T follicular helper cell (primary cell): Measurements from ENCODE around the gene KYNU.
"Not testable (repeated sequence)": the region's sequence is repeated elsewhere in the genome, so short reads cannot be mapped to it uniquely, and the experiment has no call there.

Experiments used
- DNase-seq: peaks from one replicate; pipeline ENCODE4 v3.0.0-alpha.2; 2020; ENCODE audit warnings: low read depth

Gene KYNU

GRCh38 chr2:142915502-142915901 lies 38.0 kb downstream of the KYNU start:
- DNase-seq = no peak

GRCh38 chr2:142918624-142919023 lies 41.2 kb downstream of the KYNU start:
- no peak for DNase-seq

- no peak for DNase-seq
Measured at GRCh38 chr2:142920571-142920970, 43.1 kb downstream of the KYNU start.

GRCh38 chr2:142926445-142926844 lies 49.0 kb downstream of the KYNU start:
- no peak for DNase-seq

GRCh38 chr2:142930835-142931398 lies 53.5 kb downstream of the KYNU start:
- no peak for DNase-seq

- no peak for DNase-seq
Measured at GRCh38 chr2:142933916-142934315, 56.5 kb downstream of the KYNU start.

GRCh38 chr2:142935563-142936089 lies 58.2 kb downstream of the KYNU start:
- DNase-seq = no peak

- DNase-seq = no peak
Measured at GRCh38 chr2:142936629-142937028, 59.2 kb downstream of the KYNU start.

GRCh38 chr2:142937347-142937746 lies 59.9 kb downstream of the KYNU start:
- DNase-seq = no peak

GRCh38 chr2:142938240-142938639 lies 60.8 kb downstream of the KYNU start:
- no peak for DNase-seq

- no peak for DNase-seq
Measured at GRCh38 chr2:142940606-142941223, 63.3 kb downstream of the KYNU start.

- no peak for DNase-seq
Measured at GRCh38 chr2:142942690-142943089, 65.2 kb downstream of the KYNU start.

GRCh38 chr2:142944264-142944663 lies 66.8 kb downstream of the KYNU start:
- no peak for DNase-seq

- no peak for DNase-seq
Measured at GRCh38 chr2:142944721-142945120, 67.3 kb downstream of the KYNU start.

- no peak for DNase-seq
Measured at GRCh38 chr2:142946941-142947340, 69.5 kb downstream of the KYNU start.

- DNase-seq = not testable (repeated sequence)
Measured at GRCh38 chr2:142948723-142949122, 71.3 kb downstream of the KYNU start.

GRCh38 chr2:142950323-142950722 lies 72.9 kb downstream of the KYNU start:
- not testable (repeated sequence) for DNase-seq

GRCh38 chr2:142951190-142952007 lies 73.9 kb downstream of the KYNU start:
- no peak for DNase-seq

GRCh38 chr2:142952018-142952417 lies 74.6 kb downstream of the KYNU start:
- no peak for DNase-seq

- no peak for DNase-seq
Measured at GRCh38 chr2:142952793-142953494, 75.5 kb downstream of the KYNU start.

GRCh38 chr2:142954493-142954892 lies 77.0 kb downstream of the KYNU start:
- DNase-seq = no peak

- DNase-seq = no peak
Measured at GRCh38 chr2:142957144-142957543, 79.7 kb downstream of the KYNU start.
